Kidney epithelial cell (primary cell): ENCODE data around the gene IFNA6. TPM values are rescaled to one million over a fixed set of nuclear protein-coding genes. Genes with fewer than 3 reads are reported as not detected.

Source experiments
- DNase-seq: peaks from one replicate; pipeline ENCODE4 v3.0.0-alpha.2; 2010; ENCODE audit warnings: low read depth
- H3K27me3 ChIP-seq: 2 replicates; pipeline ENCODE4 v1.6.0; 2011; ENCODE audit warnings: low read length; ENCODE audit not compliant: control insufficient read depth, insufficient read depth
- H3K36me3 ChIP-seq: 2 replicates; pipeline ENCODE4 v1.5.1; 2011; ENCODE audit warnings: low read length; ENCODE audit not compliant: control insufficient read depth, insufficient read depth
- H3K4me3 ChIP-seq: 2 replicates; pipeline ENCODE4 v1.5.1; 2011; ENCODE audit warnings: low read depth, mild to moderate bottlenecking, control low read depth, low read length
- CTCF ChIP-seq: IDR thresholded peaks from 2 replicates; pipeline ENCODE4 v1.5.1; 2011; ENCODE audit warnings: mild to moderate bottlenecking, moderate library complexity, low read length, control low read depth, inconsistent platforms; ENCODE audit not compliant: insufficient read depth, poor library complexity, severe bottlenecking
- total RNA-seq: library from RNA; depleted of rRNA; stranded (reverse); fragments of >200 nt; gene quantifications from 2 replicates; pipeline ENCODE4 v1.2.3, GENCODE V29; 2015

IFNA6 gene
- total RNA-seq, 1 donor from 2014 or later, result not detected

- Histone ChIP-seq H3K27me3 (no peaks in the 10 kb centered on the region), H3K4me3 (no peak overlapping the region), H3K36me3 (no peaks in the 10 kb centered on the region)
- TF ChIP-seq CTCF, result no peak
- DNase-seq, result no peak
These were observed 11.6 kb upstream of the IFNA6 start for GRCh38 chr9:21362287-21362686.

GRCh38 chr9:21357479-21358460, 7.1 kb upstream of the IFNA6 start:
- H3K36me3 ChIP-seq, result no peaks in the 10 kb centered on the region
- no peak overlapping the region for H3K4me3 ChIP-seq
- no peaks in the 10 kb centered on the region for H3K27me3 ChIP-seq
- TF ChIP-seq CTCF, result no peak
- DNase-seq, result no peak

GRCh38 chr9:21348430-21348970, 2.2 kb downstream of the IFNA6 start:
- no peaks in the 10 kb centered on the region for H3K36me3 ChIP-seq
- H3K27me3 ChIP-seq, result no peaks in the 10 kb centered on the region
- no peak overlapping the region for H3K4me3 ChIP-seq
- TF ChIP-seq CTCF, result no peak
- DNase-seq, result no peak

GRCh38 chr9:21340735-21341134, 10.0 kb downstream of the IFNA6 start:
- DNase-seq, result no peak
- no peaks in the 10 kb centered on the region for H3K36me3 ChIP-seq
- H3K27me3 ChIP-seq, result no peaks in the 10 kb centered on the region
- no peak overlapping the region for H3K4me3 ChIP-seq
- TF ChIP-seq CTCF, result no peak

GRCh38 chr9:21336457-21336856, 14.2 kb downstream of the IFNA6 start:
- TF ChIP-seq CTCF, result no peak
- Histone ChIP-seq H3K4me3 (no peak overlapping the region), H3K27me3 (no peaks in the 10 kb centered on the region), H3K36me3 (no peaks in the 10 kb centered on the region)
- DNase-seq, result no peak
